GM12865 (cell line): ENCODE results near the gene TENT4B.

Source experiments
- DNase-seq: peaks from one replicate; pipeline ENCODE4 v3.0.0; 2010; ENCODE audit warnings: low read depth
- H3K4me3 ChIP-seq: 2 replicates; pipeline ENCODE4 v1.5.1; 2011; ENCODE audit warnings: mild to moderate bottlenecking, low read depth, low read length, control low read depth
- CTCF ChIP-seq: IDR thresholded peaks from 2 replicates; pipeline ENCODE4 v1.5.1; 2011; ENCODE audit warnings: low read length, control low read depth, low read depth, inconsistent platforms; ENCODE audit not compliant: insufficient read depth; ENCODE audit errors: missing control alignments

TENT4B gene

DNA sequence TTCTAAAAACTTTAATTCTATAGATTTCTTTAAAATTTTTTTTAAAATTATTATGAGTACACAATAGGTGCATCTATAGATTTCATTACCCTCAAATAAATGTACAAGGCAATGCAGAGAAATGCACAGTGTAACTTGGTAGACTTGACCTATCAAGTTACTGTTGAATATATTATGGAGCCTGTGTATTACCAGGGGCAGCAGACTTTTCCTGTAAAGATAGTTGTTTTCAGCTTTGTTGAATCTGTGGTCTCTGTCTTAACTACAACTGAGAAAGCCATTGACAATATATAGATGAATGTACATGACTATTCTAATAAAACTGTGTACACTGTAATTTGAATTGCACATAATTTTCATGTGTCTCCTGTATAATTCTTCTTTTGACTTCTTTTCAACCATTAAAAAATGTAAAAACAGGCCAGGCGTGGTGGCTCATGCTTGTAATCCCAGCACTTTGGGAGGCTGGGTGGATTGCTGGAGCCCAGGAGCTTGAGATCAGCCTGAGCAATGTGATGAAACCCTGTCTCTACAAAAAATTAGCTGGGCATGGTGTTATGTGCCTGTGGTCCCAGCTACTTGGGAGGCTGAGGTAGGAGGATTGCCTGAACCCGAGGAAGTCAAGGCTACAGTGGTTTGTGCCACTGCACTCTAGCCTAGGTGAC, 39.4 kb downstream of the TENT4B start:
- DNase-seq = no peak
- TF ChIP-seq CTCF = no peak
- H3K4me3 ChIP-seq = no peak overlapping the region

- no peak for TF ChIP-seq CTCF
- H3K4me3 ChIP-seq = no peak overlapping the region
- DNase-seq = no peak
These were observed 40.5 kb downstream of the TENT4B start for GRCh38 chr16:50193594-50193993.

GRCh38 chr16:50195276-50195675, 42.2 kb downstream of the TENT4B start:
- H3K4me3 ChIP-seq = no peak overlapping the region
- no peak for TF ChIP-seq CTCF
- DNase-seq = no peak

DNA sequence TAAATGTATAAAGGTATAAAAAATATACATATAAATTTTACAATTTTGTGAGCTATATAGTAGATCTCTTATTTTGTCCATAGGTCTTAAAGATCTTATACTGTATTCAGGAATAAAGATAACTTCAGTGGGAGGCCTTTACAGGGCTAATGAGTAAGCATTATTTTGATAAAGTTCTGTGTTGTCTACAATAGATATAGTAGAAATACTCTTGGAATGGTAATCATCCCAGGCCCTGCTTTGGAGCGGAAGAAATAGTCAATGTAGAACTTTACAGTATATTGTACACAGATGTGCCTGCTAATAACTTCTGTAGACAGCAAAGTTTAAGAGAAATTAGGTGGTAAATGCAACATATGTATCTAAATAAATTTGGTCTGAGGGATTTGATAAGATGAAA, 42.6 kb downstream of the TENT4B start:
- no peak for DNase-seq
- no peak overlapping the region for H3K4me3 ChIP-seq
- no peak for TF ChIP-seq CTCF

DNA sequence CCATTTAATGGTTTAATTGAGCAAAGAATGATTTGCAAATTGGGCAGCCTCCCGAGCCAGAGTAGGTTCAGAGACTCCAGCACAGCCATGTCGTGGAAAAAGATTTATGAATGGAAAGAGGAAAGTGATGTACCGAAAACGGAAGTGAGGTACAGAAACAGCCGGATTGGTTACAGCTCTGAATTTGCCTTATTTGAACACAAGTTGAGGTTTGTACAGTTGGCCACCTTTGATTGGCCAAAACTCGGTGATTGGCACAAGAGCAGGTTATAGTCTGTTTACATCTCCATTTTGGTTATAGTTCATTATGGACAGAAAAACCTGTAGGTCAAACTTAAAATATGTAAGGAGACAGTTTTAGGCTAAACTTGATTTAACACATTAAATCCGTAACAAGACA, 44.5 kb downstream of the TENT4B start:
- no peak for TF ChIP-seq CTCF
- peak; percentile 51 for DNase-seq
- H3K4me3 ChIP-seq = no peak overlapping the region

GRCh38 chr16:50198802-50199403, 45.8 kb downstream of the TENT4B start:
- no peak for TF ChIP-seq CTCF
- H3K4me3 ChIP-seq = no peak overlapping the region
- DNase-seq = no peak

- H3K4me3 ChIP-seq = no peak overlapping the region
- TF ChIP-seq CTCF = no peak
- DNase-seq = peak; percentile 22
These were observed 48.7 kb downstream of the TENT4B start for GRCh38 chr16:50201787-50202186.
